ENCODE data around the gene MBP. TPM values are rescaled to one million over a fixed set of nuclear protein-coding genes. Genes with fewer than 3 reads are reported as not detected.

MBP gene
- polyA plus RNA-seq, 1 donor from 2014 or later: 3.3 TPM

DNA sequence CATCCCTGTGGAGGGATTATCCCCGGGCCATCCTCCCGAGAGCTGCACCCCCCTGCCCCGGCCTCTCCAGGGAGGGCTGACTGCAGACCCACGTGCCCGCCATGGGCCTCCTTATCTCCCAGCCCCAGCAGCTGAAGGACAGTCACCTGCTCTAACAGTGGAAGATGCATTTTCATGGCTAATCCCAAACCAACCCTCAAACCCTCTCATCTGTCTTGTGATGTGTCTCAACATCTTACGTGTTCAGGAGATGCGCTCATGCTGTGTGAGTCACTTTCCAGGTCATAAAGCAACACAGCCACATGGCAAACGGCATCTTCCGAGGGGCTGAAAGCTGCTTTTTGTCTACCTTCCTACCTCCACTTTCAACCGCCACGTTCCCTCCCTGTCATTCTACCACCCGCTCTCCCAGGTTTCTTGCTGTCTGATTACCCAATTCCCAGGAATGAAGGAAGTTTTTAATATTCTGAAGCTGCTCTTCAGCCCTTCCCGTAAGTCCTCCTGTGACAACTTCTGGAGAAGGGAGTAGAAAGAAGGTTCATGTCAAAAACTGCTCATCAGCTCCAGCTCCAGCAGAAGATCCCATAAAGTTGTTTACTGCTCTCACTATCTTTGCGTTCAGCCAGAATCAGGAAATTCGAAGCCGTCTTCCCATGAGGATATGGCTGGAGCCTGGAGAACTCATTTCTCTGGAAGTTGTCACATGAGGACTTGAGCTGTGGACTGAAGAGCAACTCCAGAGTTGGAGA lies 54.5 kb downstream of the MBP start:
- TF ChIP-seq RAD21 (conservative IDR thresholded peaks at IDR 0.05): no peak
- TF ChIP-seq EZH2 (IDR thresholded peaks at IDR 0.05; ENCODE audit: borderline replicate concordance, insufficient read depth, low read length, poor library complexity, severe bottlenecking): no peak
- no peak for TF ChIP-seq MXI1 (conservative IDR thresholded peaks at IDR 0.05; ENCODE audit: poor library complexity, severe bottlenecking)
- no peak for TF ChIP-seq EP300 (conservative IDR thresholded peaks at IDR 0.05; ENCODE audit: poor library complexity, severe bottlenecking)
- TF ChIP-seq POLR2AphosphoS5 (IDR thresholded peaks at IDR 0.05): no peak
- H4K20me1 ChIP-seq (ENCODE audit: insufficient read depth): no peaks in the 10 kb centered on the region
- H3K9ac ChIP-seq (ENCODE audit: low read length): no peak overlapping the region
- H3K27ac ChIP-seq (ENCODE audit: low read length): no peak overlapping the region
- H3K4me3 ChIP-seq (ENCODE audit: low read length): no peak overlapping the region
- H3K9me3 ChIP-seq (ENCODE audit: low read length): no peaks in the 10 kb centered on the region
- no peak overlapping the region for H3K4me2 ChIP-seq (ENCODE audit: low read length)
- no peaks in the 10 kb centered on the region for H3K79me2 ChIP-seq (replicated peaks; ENCODE audit: insufficient read depth, low read length)
- H3K36me3 ChIP-seq (ENCODE audit: insufficient read depth, low read length): no peaks in the 10 kb centered on the region
- no peaks in the 10 kb centered on the region for H3K9me2 ChIP-seq (ENCODE audit: insufficient read depth, low read length)
- H2AFZ ChIP-seq (ENCODE audit: low read depth, low read length): no peak overlapping the region
- H3F3A ChIP-seq (ENCODE audit: insufficient read depth, low read length, poor library complexity, severe bottlenecking): no peaks in the 10 kb centered on the region
- no peaks in the 10 kb centered on the region for H3K27me3 ChIP-seq (ENCODE audit: insufficient read depth, low read depth, low read length)

DNA sequence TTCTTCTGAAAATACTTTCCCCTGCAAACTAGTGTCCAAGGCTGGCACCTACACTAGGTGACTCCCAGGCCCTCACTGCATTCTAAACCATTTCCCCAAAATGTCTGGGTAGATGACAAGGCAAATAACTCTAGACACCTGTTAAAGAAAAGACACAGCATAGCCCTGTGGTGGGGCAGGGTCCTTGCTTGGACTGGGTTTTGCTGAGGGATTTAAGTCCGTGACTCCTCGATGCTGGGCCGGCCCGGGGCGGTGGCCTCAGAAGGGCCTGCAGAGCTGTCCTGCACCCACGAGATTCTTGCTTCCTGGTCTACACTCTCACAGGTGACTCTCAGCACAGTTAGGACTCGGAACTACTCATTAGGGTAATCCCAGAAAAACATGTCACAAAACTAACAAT lies 55.2 kb downstream of the MBP start:
- H2AFZ ChIP-seq (ENCODE audit: low read depth, low read length): no peak overlapping the region

DNA sequence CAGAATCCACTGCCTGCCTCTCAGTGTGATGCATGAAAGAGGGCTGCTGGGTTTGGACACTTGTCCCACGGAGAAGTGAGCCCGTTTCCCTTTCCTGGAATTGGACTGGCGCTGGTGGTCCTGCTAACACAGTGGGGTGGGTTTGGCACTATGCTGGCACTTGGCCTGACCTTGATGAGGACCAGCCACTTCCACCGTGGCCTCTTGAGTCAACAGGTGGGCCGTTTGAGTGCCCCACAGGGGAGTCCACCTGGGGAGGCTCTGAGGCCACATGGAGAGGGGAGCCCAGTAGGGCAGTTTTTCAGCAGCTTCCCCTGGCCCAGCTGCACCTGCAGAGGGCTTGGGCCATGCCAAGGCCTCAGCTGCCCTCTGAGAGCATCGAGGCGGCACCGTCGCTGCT lies 56.5 kb downstream of the MBP start:
- Histone ChIP-seq H3K27me3 (ENCODE audit: insufficient read depth, low read depth, low read length) (no peaks in the 10 kb centered on the region), H4K20me1 (ENCODE audit: insufficient read depth) (no peaks in the 10 kb centered on the region), H3K9me2 (ENCODE audit: insufficient read depth, low read length) (no peaks in the 10 kb centered on the region), H3K9ac (ENCODE audit: low read length) (no peak overlapping the region), H3K36me3 (ENCODE audit: insufficient read depth, low read length) (no peaks in the 10 kb centered on the region), H2AFZ (ENCODE audit: low read depth, low read length) (no peak overlapping the region), H3K79me2 (replicated peaks; ENCODE audit: insufficient read depth, low read length) (no peaks in the 10 kb centered on the region), H3K9me3 (ENCODE audit: low read length) (no peaks in the 10 kb centered on the region), H3F3A (ENCODE audit: insufficient read depth, low read length, poor library complexity, severe bottlenecking) (no peaks in the 10 kb centered on the region), H3K27ac (ENCODE audit: low read length) (no peak overlapping the region), H3K4me3 (ENCODE audit: low read length) (no peak overlapping the region), H3K4me2 (ENCODE audit: low read length) (no peak overlapping the region)
- TF ChIP-seq RAD21 (conservative IDR thresholded peaks at IDR 0.05): no peak
- TF ChIP-seq TAF1 (IDR thresholded peaks at IDR 0.05; ENCODE audit: low read depth): no peak
- no peak for TF ChIP-seq MXI1 (conservative IDR thresholded peaks at IDR 0.05; ENCODE audit: poor library complexity, severe bottlenecking)
- TF ChIP-seq, protein P1, sequence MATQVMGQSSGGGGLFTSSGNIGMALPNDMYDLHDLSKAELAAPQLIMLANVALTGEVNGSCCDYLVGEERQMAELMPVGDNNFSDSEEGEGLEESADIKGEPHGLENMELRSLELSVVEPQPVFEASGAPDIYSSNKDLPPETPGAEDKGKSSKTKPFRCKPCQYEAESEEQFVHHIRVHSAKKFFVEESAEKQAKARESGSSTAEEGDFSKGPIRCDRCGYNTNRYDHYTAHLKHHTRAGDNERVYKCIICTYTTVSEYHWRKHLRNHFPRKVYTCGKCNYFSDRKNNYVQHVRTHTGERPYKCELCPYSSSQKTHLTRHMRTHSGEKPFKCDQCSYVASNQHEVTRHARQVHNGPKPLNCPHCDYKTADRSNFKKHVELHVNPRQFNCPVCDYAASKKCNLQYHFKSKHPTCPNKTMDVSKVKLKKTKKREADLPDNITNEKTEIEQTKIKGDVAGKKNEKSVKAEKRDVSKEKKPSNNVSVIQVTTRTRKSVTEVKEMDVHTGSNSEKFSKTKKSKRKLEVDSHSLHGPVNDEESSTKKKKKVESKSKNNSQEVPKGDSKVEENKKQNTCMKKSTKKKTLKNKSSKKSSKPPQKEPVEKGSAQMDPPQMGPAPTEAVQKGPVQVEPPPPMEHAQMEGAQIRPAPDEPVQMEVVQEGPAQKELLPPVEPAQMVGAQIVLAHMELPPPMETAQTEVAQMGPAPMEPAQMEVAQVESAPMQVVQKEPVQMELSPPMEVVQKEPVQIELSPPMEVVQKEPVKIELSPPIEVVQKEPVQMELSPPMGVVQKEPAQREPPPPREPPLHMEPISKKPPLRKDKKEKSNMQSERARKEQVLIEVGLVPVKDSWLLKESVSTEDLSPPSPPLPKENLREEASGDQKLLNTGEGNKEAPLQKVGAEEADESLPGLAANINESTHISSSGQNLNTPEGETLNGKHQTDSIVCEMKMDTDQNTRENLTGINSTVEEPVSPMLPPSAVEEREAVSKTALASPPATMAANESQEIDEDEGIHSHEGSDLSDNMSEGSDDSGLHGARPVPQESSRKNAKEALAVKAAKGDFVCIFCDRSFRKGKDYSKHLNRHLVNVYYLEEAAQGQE (IDR thresholded peaks at IDR 0.05; ENCODE audit: borderline replicate concordance): no peak
- TF ChIP-seq POLR2AphosphoS5 (IDR thresholded peaks at IDR 0.05): no peak
- TF ChIP-seq, protein P2, sequence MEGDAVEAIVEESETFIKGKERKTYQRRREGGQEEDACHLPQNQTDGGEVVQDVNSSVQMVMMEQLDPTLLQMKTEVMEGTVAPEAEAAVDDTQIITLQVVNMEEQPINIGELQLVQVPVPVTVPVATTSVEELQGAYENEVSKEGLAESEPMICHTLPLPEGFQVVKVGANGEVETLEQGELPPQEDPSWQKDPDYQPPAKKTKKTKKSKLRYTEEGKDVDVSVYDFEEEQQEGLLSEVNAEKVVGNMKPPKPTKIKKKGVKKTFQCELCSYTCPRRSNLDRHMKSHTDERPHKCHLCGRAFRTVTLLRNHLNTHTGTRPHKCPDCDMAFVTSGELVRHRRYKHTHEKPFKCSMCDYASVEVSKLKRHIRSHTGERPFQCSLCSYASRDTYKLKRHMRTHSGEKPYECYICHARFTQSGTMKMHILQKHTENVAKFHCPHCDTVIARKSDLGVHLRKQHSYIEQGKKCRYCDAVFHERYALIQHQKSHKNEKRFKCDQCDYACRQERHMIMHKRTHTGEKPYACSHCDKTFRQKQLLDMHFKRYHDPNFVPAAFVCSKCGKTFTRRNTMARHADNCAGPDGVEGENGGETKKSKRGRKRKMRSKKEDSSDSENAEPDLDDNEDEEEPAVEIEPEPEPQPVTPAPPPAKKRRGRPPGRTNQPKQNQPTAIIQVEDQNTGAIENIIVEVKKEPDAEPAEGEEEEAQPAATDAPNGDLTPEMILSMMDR (IDR thresholded peaks at IDR 0.05; ENCODE audit: poor library complexity, severe bottlenecking): no peak
- no peak for TF ChIP-seq EZH2 (IDR thresholded peaks at IDR 0.05; ENCODE audit: borderline replicate concordance, insufficient read depth, low read length, poor library complexity, severe bottlenecking)
- TF ChIP-seq EP300 (conservative IDR thresholded peaks at IDR 0.05; ENCODE audit: poor library complexity, severe bottlenecking): no peak
- no peak for TF ChIP-seq SMC3 (conservative IDR thresholded peaks at IDR 0.05; ENCODE audit: poor library complexity)

More for the DNA sequence above, 55.2 kb downstream of the MBP start:
- Histone ChIP-seq H3K4me3 (ENCODE audit: low read length) (no peak overlapping the region), H4K20me1 (ENCODE audit: insufficient read depth) (no peaks in the 10 kb centered on the region), H3K9ac (ENCODE audit: low read length) (no peak overlapping the region), H3K79me2 (replicated peaks; ENCODE audit: insufficient read depth, low read length) (no peaks in the 10 kb centered on the region), H3K9me3 (ENCODE audit: low read length) (no peaks in the 10 kb centered on the region), H3K36me3 (ENCODE audit: insufficient read depth, low read length) (no peaks in the 10 kb centered on the region), H3K9me2 (ENCODE audit: insufficient read depth, low read length) (no peaks in the 10 kb centered on the region), H3F3A (ENCODE audit: insufficient read depth, low read length, poor library complexity, severe bottlenecking) (no peaks in the 10 kb centered on the region), H3K4me2 (ENCODE audit: low read length) (no peak overlapping the region), H3K27ac (ENCODE audit: low read length) (no peak overlapping the region), H3K27me3 (ENCODE audit: insufficient read depth, low read depth, low read length) (no peaks in the 10 kb centered on the region)
- TF ChIP-seq, protein P1 (IDR thresholded peaks at IDR 0.05; ENCODE audit: borderline replicate concordance): no peak
- no peak for TF ChIP-seq TAF1 (IDR thresholded peaks at IDR 0.05; ENCODE audit: low read depth)

All from neural cell (in vitro differentiated cells).